ENCODE measurements around the gene IP6K1.
"Not testable (repeated sequence)": the region's sequence is repeated elsewhere in the genome, so short reads cannot be mapped to it uniquely, and the experiment has no call there.

The IP6K1 gene

GRCh38 chr3:49769286-49769915 lies 16.9 kb downstream of the IP6K1 start:
- no peak for DNase-seq (ENCODE audit: low spot score)

- no peak for DNase-seq (ENCODE audit: low spot score)
These were observed 22.4 kb downstream of the IP6K1 start for GRCh38 chr3:49763981-49764380.

- no peak for DNase-seq (ENCODE audit: low spot score)
These were observed 24.7 kb downstream of the IP6K1 start for GRCh38 chr3:49761661-49762060.

GRCh38 chr3:49759226-49759625 lies 27.1 kb downstream of the IP6K1 start:
- no peak for DNase-seq (ENCODE audit: low spot score)

- no peak for DNase-seq (ENCODE audit: low spot score)
These were observed 29.1 kb downstream of the IP6K1 start for GRCh38 chr3:49757197-49757596.

- DNase-seq (ENCODE audit: low spot score): no peak
These were observed 30.3 kb downstream of the IP6K1 start for GRCh38 chr3:49756036-49756435.

- no peak for DNase-seq (ENCODE audit: low spot score)
These were observed 31.8 kb downstream of the IP6K1 start for GRCh38 chr3:49754536-49754935.

GRCh38 chr3:49751501-49751900 lies 34.8 kb downstream of the IP6K1 start:
- DNase-seq (ENCODE audit: low spot score): no peak

- DNase-seq (ENCODE audit: low spot score): no peak
These were observed 36.3 kb downstream of the IP6K1 start for GRCh38 chr3:49750056-49750455.

GRCh38 chr3:49748874-49749273 lies 37.5 kb downstream of the IP6K1 start:
- DNase-seq (ENCODE audit: low spot score): not testable (repeated sequence)

- DNase-seq (ENCODE audit: low spot score): no peak
These were observed 38.4 kb downstream of the IP6K1 start for GRCh38 chr3:49747792-49748480.

GRCh38 chr3:49745986-49746385 lies 40.4 kb downstream of the IP6K1 start:
- no peak for DNase-seq (ENCODE audit: low spot score)

GRCh38 chr3:49740427-49740826 lies 45.9 kb downstream of the IP6K1 start:
- no peak for DNase-seq (ENCODE audit: low spot score)

GRCh38 chr3:49738067-49738713 lies 48.2 kb downstream of the IP6K1 start:
- DNase-seq (ENCODE audit: low spot score): no peak

- no peak for DNase-seq (ENCODE audit: low spot score)
These were observed 51.6 kb downstream of the IP6K1 start for GRCh38 chr3:49734752-49735151.

GRCh38 chr3:49733551-49733950 lies 52.8 kb downstream of the IP6K1 start:
- DNase-seq (ENCODE audit: low spot score): no peak

GRCh38 chr3:49732597-49732996 lies 53.7 kb downstream of the IP6K1 start:
- no peak for DNase-seq (ENCODE audit: low spot score)

- no peak for DNase-seq (ENCODE audit: low spot score)
These were observed 56.3 kb downstream of the IP6K1 start for GRCh38 chr3:49729966-49730609.

- no peak for DNase-seq (ENCODE audit: low spot score)
These were observed 58.4 kb downstream of the IP6K1 start for GRCh38 chr3:49727924-49728361.

GRCh38 chr3:49727154-49727923 lies 59.0 kb downstream of the IP6K1 start:
- DNase-seq (ENCODE audit: low spot score): no peak

- no peak for DNase-seq (ENCODE audit: low spot score)
These were observed 60.2 kb downstream of the IP6K1 start for GRCh38 chr3:49725906-49726681.
